PFSK-1 (cell line): ENCODE data around the gene APOD.

ENCODE experiments used
- FOXP2 ChIP-seq: optimal IDR thresholded peaks from 2 replicates; pipeline ENCODE3; 2011; ENCODE audit warnings: borderline replicate concordance, control low read depth, inconsistent platforms; ENCODE audit not compliant: insufficient read depth; ENCODE audit errors: extremely low read length, extremely low read depth
- POLR2AphosphoS5 ChIP-seq: IDR thresholded peaks from 2 replicates; pipeline ENCODE4 v1.6.1; 2012; ENCODE audit warnings: low read depth, mild to moderate bottlenecking, control low read depth, low read length, moderate library complexity
- SIN3A ChIP-seq: IDR thresholded peaks from 2 replicates; pipeline ENCODE4 v1.6.1; 2012; ENCODE audit warnings: mild to moderate bottlenecking, low read length, moderate library complexity, borderline replicate concordance; ENCODE audit not compliant: insufficient read depth
- TAF1 ChIP-seq: IDR thresholded peaks from 2 replicates; pipeline ENCODE4 v1.6.1; 2012; ENCODE audit warnings: low read length, control low read depth, borderline replicate concordance; ENCODE audit not compliant: insufficient read depth
- TF ChIP-seq, protein P1 (sequence below), 2 experiments: IDR thresholded peaks; 2 replicates each; pipeline versions ENCODE4 v1.6.1 to v1.8.0; 2011 to 2012; ENCODE audit warnings: low read depth in 2 of 2, low read length in 2 of 2, control low read depth in 1 of 2, inconsistent platforms in 1 of 2, mild to moderate bottlenecking in 1 of 2, moderate library complexity in 1 of 2; ENCODE audit not compliant: insufficient read depth in 1 of 2

Gene APOD

DNA sequence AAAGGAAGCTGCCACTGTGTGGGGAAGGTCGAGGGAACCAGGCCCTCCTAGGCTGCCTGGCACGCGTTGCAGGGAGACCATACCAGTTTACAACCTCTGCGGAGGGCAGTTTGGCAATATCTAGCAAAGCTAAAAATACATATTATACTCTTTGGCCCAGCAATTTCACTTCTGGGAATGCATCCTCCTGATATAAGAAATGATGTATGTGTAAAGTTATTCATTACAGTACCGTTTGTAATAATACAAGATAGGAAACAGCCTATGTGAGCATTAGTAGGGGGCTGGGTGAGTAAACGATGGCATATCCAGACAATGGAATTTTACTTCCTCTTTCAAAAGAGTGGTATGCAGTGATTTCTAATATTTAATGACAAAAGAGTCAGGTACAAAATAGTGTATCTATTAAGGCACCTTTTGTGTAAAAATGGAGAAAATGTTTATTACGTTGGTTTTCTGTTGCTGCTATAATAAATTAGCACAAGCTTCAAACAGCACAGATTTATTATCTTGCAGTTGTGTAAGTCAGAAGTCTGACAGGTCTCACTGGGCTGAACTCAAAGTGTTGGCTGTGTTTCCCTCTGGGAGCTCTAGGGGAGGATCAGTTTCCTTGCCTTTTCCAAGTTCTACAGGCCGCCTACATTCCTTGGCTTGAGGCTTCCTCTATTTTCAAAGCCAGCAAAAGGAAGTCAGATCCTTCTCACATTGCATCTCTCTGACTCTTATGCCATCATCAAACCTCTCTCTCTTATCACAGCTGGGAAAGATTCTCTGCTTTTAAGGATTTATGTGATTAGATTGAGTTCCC, 9.0 kb downstream of the APOD start:
- TF ChIP-seq, protein P1, sequence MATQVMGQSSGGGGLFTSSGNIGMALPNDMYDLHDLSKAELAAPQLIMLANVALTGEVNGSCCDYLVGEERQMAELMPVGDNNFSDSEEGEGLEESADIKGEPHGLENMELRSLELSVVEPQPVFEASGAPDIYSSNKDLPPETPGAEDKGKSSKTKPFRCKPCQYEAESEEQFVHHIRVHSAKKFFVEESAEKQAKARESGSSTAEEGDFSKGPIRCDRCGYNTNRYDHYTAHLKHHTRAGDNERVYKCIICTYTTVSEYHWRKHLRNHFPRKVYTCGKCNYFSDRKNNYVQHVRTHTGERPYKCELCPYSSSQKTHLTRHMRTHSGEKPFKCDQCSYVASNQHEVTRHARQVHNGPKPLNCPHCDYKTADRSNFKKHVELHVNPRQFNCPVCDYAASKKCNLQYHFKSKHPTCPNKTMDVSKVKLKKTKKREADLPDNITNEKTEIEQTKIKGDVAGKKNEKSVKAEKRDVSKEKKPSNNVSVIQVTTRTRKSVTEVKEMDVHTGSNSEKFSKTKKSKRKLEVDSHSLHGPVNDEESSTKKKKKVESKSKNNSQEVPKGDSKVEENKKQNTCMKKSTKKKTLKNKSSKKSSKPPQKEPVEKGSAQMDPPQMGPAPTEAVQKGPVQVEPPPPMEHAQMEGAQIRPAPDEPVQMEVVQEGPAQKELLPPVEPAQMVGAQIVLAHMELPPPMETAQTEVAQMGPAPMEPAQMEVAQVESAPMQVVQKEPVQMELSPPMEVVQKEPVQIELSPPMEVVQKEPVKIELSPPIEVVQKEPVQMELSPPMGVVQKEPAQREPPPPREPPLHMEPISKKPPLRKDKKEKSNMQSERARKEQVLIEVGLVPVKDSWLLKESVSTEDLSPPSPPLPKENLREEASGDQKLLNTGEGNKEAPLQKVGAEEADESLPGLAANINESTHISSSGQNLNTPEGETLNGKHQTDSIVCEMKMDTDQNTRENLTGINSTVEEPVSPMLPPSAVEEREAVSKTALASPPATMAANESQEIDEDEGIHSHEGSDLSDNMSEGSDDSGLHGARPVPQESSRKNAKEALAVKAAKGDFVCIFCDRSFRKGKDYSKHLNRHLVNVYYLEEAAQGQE (IDR thresholded peaks at IDR 0.05; ENCODE audit: insufficient read depth in 1 of 2, low read depth in 2 of 2, low read length in 2 of 2) = no peak
- TF ChIP-seq TAF1 (no peak), SIN3A (no peak), FOXP2 (no peak), POLR2AphosphoS5 (no peak)

DNA sequence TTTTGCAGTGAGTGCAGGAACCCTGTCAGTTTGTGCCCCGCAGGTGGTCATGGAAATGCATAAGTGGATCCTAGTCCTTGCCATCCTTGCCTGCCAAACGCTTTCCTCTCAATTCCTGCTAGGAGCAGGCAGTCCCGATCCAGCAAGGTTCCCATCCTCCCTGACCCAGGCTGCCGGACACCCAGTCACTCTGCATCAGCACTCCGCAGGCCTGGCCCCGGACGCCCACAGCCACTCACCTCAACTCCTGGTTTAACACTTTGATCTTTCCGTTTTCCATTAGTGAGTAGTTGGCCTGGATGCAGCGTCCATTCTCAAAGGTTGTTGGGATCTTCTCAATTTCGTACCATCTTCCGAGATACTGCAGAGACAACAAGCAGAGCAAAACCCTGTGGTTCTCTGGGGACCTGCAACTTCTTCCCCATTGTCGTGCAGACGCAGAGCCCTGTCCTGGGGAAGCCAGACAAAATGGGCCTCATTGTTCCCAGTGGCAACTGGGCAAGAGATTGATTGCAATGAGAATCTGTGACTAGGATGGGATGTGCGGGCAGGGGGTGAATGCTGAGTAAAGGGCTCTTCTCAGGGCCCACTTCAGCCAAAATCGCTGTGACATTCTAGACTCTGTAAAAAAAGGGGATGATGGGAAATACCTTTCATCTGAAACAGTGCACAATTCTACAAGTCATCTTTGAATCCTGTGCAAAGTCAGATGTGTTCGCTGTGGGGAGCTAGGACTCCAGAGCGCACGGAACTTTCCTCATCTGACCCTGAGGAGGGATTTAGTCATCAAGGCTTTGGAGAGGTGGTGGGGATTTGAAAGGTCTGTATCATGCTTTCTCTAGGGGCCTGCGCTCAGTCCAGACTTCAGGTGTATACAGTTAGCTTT, 9.9 kb downstream of the APOD start:
- TF ChIP-seq POLR2AphosphoS5 = no peak
- no peak for TF ChIP-seq SIN3A
- no peak for TF ChIP-seq FOXP2
- TF ChIP-seq TAF1 = no peak

DNA sequence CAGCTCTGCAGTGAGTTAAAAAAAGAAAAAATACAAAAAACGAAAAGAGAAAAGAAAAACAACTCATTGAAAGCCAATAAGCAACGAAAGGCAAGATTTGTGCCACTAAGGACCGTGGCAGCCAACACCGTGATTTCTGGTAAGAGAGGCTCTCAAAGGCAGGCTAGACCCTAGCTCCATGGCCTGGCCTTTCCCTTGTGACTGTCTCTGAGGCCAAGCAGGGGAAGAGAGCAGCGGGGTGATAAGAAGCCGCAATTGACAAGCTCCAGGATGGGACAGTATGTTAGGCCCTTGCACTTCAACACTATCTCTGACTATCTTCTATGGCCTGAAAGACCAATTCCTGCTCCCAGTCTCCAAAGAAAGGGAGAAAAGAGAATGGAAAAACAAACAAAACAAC, 12.4 kb downstream of the APOD start:
- TF ChIP-seq SIN3A = no peak
- TF ChIP-seq TAF1 = no peak
- no peak for TF ChIP-seq FOXP2
- TF ChIP-seq, protein P1 (IDR thresholded peaks at IDR 0.05; ENCODE audit: insufficient read depth in 1 of 2, low read depth in 2 of 2, low read length in 2 of 2) = no peak
- no peak for TF ChIP-seq POLR2AphosphoS5

DNA sequence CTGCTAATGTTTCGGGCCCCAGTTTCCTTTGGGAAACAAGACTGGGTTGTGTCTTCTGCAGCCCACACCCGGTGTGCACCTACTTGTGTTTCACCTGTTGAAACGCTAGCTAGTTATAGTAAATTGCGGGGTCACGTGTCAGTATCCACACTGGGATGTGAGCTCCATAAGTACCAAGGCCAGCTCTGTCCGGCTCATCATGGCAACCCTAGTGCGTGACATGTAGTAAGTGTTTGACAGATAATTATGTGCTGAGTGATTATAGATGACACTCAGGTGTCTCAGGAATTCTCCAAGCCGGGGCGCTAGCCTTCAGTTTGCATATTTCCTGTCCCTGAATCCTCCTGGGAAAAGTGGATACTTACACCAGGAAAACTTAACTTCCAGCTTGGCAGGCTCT, 12.8 kb downstream of the APOD start:
- TF ChIP-seq TAF1 = no peak
- TF ChIP-seq, protein P1 (IDR thresholded peaks at IDR 0.05; ENCODE audit: insufficient read depth in 1 of 2, low read depth in 2 of 2, low read length in 2 of 2) = 0 out of 4 replicates have a peak, but pooled peaks of 1 of the 2 experiments have one; percentile 13

DNA sequence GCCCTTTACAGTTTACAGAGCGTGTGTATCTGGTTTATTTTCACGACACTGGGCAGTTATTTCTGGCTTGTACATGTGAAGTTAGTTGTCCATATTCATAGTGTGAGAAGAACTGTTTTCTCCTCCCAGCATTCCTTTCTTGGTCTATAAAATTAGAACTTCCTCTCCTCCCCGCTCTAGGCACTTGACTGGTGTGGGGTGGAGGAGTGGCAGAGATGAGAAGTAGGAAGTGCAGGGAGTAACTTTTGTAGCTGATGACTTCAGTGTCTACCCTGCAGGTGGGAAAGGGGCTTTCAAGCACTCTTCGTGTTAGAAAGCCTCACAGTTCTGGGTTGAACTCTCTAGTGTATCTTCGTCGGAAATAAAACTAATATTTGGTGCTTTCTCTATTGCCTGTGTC, 13.4 kb downstream of the APOD start:
- no peak for TF ChIP-seq TAF1
- TF ChIP-seq, protein P1 (IDR thresholded peaks at IDR 0.05; ENCODE audit: insufficient read depth in 1 of 2, low read depth in 2 of 2, low read length in 2 of 2) = no peak
- TF ChIP-seq POLR2AphosphoS5 = no peak
- no peak for TF ChIP-seq FOXP2
- no peak for TF ChIP-seq SIN3A
